OCI-LY3 (cell line): ENCODE results near the gene HOXA6.

Experiments used
- H2AFZ ChIP-seq: fragments of 200-600, 300-600 bp; shearing (Covaris generic); 2 replicates; pipeline ENCODE4 v1.6.0; 2014; ENCODE audit warnings: antibody characterized with exemption, low read depth, low read length
- H3K27ac ChIP-seq: fragments of 200-600, 300-600 bp; sonication (generic); 2 replicates; pipeline ENCODE4 v1.5.1; 2014; ENCODE audit warnings: mild to moderate bottlenecking, low read length, moderate library complexity, mixed read lengths
- H3K27me3 ChIP-seq: fragments of 200-600, 300-600 bp; sonication (generic); 2 replicates; pipeline ENCODE4 v1.6.1; 2014; ENCODE audit warnings: low read depth, low read length, mixed read lengths
- H3K36me3 ChIP-seq: fragments of 200-600, 300-600 bp; sonication (generic); replicated peaks from 2 replicates; pipeline ENCODE3; 2014; ENCODE audit warnings: low read depth, low read length, mixed read lengths
- H3K4me1 ChIP-seq: fragments of 300-600, 200-600 bp; sonication (generic); 2 replicates; pipeline ENCODE4 v1.6.1; 2014; ENCODE audit warnings: low read length, mixed read lengths
- H3K4me2 ChIP-seq: fragments of 200-600, 300-600 bp; sonication (generic); 2 replicates; pipeline ENCODE4 v1.6.1; 2014; ENCODE audit warnings: low read length, mixed read lengths
- H3K4me3 ChIP-seq: fragments of 300-600, 200-600 bp; sonication (generic); 2 replicates; pipeline ENCODE4 v1.5.1; 2014; ENCODE audit warnings: antibody characterized with exemption, mild to moderate bottlenecking, low read length, moderate library complexity
- H3K79me2 ChIP-seq: fragments of 300-600, 200-600 bp; shearing (Covaris generic); 2 replicates; pipeline ENCODE4 v1.6.1; 2014; ENCODE audit warnings: mild to moderate bottlenecking, low read length, mixed read lengths
- H3K9ac ChIP-seq: fragments of 300-600, 200-600 bp; shearing (Covaris generic); 2 replicates; pipeline ENCODE4 v1.6.0; 2014; ENCODE audit warnings: mild to moderate bottlenecking, low read length, moderate library complexity
- H3K9me3 ChIP-seq: fragments of 200-600, 300-600 bp; shearing (Covaris generic); 2 replicates; pipeline ENCODE4 v1.6.1; 2014; ENCODE audit warnings: low read length, mixed read lengths; ENCODE audit not compliant: insufficient read depth
- H4K20me1 ChIP-seq: fragments of 200-600, 300-600 bp; sonication (generic); 2 replicates; pipeline ENCODE4 v1.6.1; 2016; ENCODE audit warnings: low read length, mixed read lengths; ENCODE audit not compliant: insufficient read depth
- CTCF ChIP-seq: fragments of 200-600, 300-600 bp; sonication (generic); IDR thresholded peaks from 2 replicates; pipeline ENCODE4 v1.5.1; 2014; ENCODE audit warnings: antibody characterized with exemption, low read length, low read depth
- EZH2phosphoT487 ChIP-seq: fragments of 200-600 bp; shearing (Covaris generic); IDR thresholded peaks from 2 replicates; pipeline ENCODE4 v1.6.1; 2018; ENCODE audit warnings: antibody characterized with exemption, mixed run types, low read depth

Gene HOXA6

GRCh38 chr7:27098578-27099451, 48.8 kb downstream of the HOXA6 start:
- H3K36me3 ChIP-seq: no peaks in the 10 kb centered on the region
- H3K4me2 ChIP-seq: no peak overlapping the region
- no peak overlapping the region for H3K9ac ChIP-seq
- no peaks in the 10 kb centered on the region for H3K27me3 ChIP-seq
- H4K20me1 ChIP-seq: no peaks in the 10 kb centered on the region
- H3K4me3 ChIP-seq: no peak overlapping the region
- TF ChIP-seq CTCF (no peak), EZH2phosphoT487 (no peak)
- H3K27ac ChIP-seq: no peak overlapping the region
- no peak overlapping the region for H2AFZ ChIP-seq
- H3K4me1 ChIP-seq: peaks cover 20% of the 10 kb centered on the region
- H3K9me3 ChIP-seq: no peaks in the 10 kb centered on the region
- H3K79me2 ChIP-seq: peaks cover 19% of the 10 kb centered on the region

- TF ChIP-seq EZH2phosphoT487: no peak
- TF ChIP-seq CTCF: no peak
- Histone ChIP-seq H3K27ac (no peak overlapping the region), H3K27me3 (no peaks in the 10 kb centered on the region), H3K36me3 (no peaks in the 10 kb centered on the region), H3K9me3 (no peaks in the 10 kb centered on the region), H4K20me1 (no peaks in the 10 kb centered on the region), H2AFZ (no peak overlapping the region), H3K4me2 (peak overlapping the region; percentile 94), H3K79me2 (peaks cover 19% of the 10 kb centered on the region), H3K9ac (peak overlapping the region; percentile 86; the same call in 1 of the 2 replicates), H3K4me1 (peaks cover 20% of the 10 kb centered on the region), H3K4me3 (peak overlapping the region; percentile 99; the same call in 1 of the 2 replicates)
Observed at GRCh38 chr7:27097686-27098577, 49.6 kb downstream of the HOXA6 start.

DNA sequence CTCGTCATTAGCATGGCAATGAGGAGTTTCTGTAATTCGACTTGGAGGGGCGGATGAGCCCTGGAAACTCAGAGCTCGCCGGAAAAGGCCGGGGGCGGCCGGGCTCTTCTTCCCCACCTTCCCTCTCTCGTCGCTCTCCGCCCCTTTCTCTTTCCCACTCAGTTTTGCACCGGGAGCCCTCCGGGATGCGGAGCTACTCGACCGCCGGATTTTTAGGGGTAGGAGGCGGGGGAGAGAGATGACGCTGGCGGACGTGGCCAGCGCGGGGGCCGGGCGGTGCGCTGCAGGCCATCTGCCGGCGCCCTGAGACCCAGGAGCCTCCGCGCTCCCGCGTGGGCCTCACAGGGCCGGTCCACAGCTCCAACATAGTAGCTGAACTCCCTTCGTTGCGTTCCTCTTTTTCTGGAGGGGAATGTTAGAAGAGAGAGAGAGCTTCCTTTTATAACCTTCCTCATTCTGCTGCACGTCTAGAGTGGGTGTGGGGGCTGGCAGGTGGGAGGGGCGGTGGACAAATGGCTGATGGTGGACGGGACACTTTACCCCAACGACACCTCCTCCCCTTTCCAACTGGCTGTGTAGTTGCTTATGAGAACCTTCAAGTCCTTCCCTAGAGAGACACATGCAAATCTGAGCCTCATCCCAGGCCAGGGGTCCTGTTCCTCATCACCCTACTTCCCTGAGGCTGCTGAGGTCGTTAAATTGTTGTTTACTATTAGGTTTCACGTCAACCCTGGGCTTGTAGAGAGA, 50.6 kb downstream of the HOXA6 start:
- TF ChIP-seq CTCF: no peak
- TF ChIP-seq EZH2phosphoT487: no peak
- Histone ChIP-seq H3K4me2 (peak overlapping the region; percentile 94), H3K27ac (peak overlapping the region; percentile 75)

More for the DNA sequence above, 50.6 kb downstream of the HOXA6 start:
- H4K20me1 ChIP-seq: no peaks in the 10 kb centered on the region
- H3K9ac ChIP-seq: peak overlapping the region; percentile 86
- H3K27me3 ChIP-seq: no peaks in the 10 kb centered on the region
- H3K79me2 ChIP-seq: peaks cover 19% of the 10 kb centered on the region
- peaks cover 20% of the 10 kb centered on the region for H3K4me1 ChIP-seq
- no peaks in the 10 kb centered on the region for H3K9me3 ChIP-seq
- peak overlapping the region; percentile 99 for H3K4me3 ChIP-seq
- H3K36me3 ChIP-seq: no peaks in the 10 kb centered on the region
- H2AFZ ChIP-seq: peak overlapping the region; percentile 69; the same call in 1 of the 2 replicates
